NCI-H1105 treated with DMSO at 0.1 percent for 48 hours (cell line): Measurements from ENCODE around the gene PTTG1IP.
"Not testable (repeated sequence)": the region's sequence is repeated elsewhere in the genome, so short reads cannot be mapped to it uniquely, and the experiment has no call there.

Experiments
- DNase-seq: peaks from one replicate; lab custom pipeline; 2025; lab: John Stamatoyannopoulos, UW

The PTTG1IP gene

DNA sequence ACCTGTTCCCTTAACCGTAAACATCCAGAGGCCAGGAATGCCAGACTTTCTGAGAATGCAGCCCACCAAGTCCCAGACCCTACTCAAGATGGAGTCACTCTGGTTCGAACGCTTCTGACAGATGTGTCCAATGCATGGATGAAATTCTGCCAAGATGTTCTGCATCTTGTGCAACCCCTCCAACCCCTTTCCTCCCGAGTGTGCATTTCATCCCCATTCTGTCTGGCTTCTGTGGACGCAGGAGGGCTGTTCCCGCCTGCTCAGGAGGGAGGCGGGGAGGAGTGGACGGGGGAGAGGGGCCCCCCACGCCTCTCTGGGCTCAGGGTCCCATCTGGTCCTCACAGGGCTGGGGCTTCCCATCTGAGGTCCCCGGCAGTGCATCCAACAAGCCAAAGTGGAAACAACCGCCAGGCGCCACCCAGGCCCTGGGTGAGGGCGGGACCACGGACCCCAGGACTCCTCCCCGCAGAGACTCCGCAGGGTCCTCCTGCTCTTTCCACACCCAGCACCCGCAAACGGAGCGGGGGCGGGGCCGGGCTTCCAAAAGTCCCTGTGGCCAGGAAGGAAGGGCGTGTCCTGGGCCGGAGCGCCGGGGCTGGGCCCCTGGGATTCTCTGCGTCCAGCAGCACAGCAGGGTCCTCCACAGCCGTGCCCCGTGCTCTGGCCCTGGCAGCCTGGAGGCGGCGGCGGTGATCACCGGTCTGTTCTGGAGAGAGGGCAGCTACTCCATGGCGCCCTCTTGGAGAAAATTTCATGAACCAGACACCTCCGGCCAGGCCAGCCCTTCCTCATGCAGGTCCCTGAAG lies 27.9 kb downstream of the PTTG1IP start:
- no peak for DNase-seq

DNA sequence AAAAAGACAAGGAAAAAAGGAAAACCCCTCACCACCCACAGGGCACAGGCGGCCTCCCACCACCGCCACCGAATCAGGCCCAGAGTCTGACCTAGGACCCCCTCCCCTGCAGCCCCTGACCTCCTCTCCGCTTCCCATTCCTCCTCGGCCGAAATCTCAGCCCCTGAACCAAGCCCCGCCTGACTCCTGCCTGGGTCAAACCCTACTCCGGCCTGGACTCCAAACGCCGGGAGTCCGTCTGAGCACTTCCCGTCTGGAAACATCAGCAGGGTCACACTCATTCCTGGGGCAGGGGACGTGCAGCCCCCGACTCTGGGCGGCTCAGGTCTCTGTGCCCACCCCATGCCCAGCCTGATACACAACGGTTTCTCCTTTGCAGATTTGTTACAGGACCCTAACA lies 29.2 kb downstream of the PTTG1IP start:
- DNase-seq = no peak

DNA sequence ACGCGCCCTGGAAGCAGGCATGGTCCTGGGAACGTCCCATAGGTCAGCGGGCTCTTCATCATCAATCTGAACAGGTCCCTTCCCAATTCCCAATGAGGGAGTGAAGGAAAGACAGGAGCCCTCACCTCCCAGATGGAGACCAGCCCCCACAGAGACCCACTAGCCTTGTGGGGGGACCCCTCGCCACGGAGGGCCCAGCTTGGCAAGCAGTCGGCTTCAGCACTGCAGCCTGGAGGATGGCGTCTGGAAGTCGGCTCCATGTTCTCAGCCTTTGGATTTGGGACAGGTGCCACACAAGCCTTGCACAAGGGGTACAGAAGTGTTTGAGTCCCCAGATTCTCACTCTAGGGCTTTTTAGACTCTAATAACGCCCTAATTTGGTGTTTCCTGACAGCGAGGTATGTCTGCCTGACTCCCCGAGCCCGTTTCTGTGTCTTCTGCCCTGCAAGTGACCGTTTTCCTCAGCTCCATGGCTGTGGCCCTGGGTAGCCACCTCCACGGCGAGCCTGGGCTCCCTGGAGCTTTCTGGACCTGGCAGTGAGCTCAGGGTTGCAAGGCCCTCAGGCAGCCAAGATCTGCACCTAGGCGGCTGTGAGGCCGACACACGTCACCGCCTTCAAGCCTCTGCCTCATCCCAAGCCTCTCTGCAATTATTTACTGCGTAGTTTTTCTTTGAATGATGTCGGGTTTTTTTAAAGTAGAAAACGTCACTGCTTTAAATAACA lies 30.6 kb downstream of the PTTG1IP start:
- DNase-seq = no peak

DNA sequence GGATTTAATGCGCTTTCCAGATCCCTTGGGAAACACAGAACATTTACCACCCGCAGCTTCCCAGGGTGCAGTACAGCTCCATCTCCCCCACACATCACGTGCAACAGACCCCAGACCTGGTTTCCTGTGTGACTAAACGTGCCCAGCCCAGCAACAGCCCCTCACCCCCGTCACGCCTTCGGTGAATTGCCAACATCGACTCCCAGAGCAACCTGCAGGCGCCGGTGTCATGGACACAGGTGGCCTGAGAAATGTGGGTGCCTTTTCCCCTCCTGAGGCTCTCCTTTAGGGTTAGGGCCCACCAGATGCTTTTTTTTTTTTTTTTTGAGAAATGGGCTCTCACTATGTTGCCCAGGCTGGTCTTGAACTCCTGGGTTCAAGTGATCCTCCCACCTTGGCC lies 31.4 kb downstream of the PTTG1IP start:
- no peak for DNase-seq

DNA sequence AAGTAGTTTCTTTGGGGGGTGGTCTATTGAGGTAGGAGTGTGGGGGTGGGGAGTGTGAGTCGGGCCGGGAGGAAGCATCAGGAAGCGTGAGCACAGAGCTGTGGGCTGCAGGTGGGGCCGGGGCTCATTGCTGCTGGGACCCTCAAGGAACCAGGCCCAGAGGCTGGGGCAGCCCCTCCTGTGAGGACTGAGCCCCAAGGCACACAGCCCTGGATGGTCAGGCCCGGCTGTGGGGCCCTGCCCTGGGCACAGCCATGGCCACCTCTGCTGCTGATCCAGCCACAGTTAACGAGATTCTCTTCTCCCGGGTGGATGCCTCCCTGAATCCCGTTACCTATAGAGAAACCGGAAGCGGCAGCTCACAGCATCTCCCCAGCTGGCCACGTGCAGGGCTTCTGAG lies 32.7 kb downstream of the PTTG1IP start:
- DNase-seq = no peak

DNA sequence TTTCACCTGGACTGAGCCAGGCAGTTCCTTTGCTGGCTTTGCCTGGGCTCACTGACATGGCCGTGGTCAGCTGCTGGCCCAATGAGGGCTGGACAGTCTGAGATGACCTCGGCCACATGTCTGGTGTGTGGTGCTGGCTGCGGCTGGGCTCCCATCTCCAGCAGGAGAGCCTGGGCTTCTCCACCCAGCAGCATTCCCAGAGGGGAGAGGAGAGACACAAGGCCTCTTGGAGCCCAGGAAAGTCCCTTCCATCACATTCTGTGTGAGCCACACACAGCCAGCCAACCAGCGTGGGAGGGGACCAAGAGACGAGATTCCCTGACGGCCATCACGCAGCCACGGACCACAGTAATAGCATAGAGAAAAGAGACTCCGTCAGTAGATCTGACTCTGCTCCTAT lies 34.5 kb downstream of the PTTG1IP start:
- DNase-seq = no peak

DNA sequence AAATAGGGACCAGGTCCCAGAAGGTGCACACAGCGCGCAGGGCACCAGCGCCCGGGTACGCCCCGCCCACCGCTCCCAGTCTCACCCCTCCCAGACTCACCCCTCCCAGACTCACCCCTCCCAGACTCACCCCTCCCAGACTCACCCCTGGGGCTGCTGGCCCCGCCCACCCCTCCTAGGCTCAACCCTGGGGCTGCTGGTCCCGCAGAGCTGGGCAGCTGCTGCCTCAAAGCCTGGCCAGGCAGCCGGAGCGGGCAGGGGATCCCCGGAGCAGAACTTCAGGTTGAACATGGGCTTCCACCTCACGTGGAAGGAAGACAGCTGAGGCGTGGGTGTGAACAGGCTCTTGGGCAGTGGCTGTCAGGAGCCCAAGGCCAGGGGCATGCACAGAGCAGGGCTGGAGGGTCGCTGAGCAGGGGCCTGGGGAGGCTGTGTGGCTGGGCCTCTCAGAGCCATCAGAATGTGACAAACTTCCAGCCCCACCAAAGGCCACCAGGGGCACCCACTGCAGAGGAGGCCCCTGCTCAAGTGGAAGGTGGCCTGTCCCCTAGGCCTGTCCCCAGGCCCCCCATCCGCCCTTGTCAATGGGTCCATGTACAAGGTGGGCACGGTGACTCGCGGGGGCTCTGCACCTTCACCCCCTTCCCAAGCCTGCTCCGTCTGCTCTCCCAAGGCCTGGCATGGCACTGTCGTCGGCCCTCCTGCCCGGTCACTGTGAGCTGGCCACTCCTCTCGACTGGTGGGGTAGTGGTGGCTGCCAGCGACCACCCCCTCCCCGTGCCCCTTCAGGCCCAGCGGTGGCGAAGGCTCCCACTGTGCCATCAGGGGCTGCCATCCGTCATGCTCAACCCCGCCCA lies 35.2 kb downstream of the PTTG1IP start:
- no peak for DNase-seq

DNA sequence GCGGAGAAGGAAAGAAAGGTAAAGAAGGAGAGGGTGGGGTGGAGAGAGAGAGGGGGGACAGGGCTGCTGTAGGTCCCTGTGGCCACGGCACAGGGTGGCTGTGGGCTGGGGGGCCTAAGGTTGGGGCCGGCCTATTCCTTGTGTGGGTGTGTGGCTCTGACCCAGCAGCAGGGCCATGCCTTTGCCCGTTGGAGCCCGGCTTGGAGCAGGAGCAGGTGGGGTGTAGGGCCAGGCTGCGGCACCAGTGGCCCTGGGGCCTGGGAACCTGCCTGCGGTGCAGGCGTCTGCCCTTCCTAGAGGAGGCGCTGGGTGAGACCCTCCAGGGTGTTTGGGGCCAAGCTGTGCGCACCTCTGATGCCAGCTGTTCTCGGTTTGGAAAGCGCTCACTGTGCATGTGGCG lies 36.0 kb downstream of the PTTG1IP start:
- DNase-seq = no peak

DNA sequence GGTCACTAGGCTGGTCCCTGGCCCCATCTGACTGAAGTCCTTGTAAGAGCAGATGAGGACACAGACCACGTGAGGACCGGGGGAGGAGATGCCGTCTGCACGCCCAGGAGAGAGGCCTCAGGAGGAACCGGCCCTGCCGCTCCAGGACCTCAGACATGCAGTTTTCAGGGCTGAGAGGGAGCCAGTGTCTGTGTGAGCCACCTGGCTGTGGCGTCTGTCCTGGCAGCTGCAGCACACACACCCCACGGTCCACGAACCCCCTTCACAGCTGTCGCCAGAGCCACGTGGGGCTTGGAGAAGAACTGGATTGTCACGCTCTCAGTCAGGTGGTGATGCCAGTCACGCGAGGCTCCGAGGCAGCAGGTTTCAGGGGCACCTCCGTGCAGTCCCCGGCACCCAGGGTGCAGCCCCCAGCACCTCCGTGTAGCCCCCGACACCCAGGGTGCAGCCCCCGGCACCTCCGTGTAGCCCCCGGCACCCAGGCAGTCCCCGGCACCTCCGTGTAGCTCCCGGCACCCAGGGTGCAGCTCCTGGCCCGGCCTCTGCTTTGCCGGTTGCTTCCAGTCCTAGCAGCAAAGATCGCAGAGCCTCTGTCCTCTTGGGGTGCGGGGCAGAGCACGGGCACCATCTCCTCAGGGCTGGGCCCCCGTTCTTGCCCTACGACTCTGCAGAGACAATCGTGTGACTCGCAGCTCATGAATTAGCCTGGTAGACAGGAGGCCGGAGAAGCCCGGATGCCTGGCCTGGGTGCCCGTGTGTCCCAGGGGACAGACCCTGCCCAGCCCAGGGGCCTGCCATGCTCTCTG lies 36.6 kb downstream of the PTTG1IP start:
- no peak for DNase-seq

DNA sequence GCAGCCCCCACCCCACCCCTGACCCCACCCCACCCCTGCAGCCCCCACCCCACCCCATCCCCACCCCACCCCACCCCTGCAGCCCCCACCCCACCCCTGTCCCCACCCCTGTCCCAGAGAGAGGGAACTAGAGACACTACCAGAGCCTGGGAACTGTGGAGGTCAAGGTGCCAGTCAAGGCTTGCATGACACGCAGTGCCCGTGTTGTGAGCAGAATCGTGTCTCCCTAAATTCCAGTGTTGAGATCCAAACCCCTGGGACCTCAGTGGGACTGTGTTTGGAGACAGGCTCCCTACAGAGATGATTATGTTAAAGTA lies 37.2 kb downstream of the PTTG1IP start:
- no peak for DNase-seq

DNA sequence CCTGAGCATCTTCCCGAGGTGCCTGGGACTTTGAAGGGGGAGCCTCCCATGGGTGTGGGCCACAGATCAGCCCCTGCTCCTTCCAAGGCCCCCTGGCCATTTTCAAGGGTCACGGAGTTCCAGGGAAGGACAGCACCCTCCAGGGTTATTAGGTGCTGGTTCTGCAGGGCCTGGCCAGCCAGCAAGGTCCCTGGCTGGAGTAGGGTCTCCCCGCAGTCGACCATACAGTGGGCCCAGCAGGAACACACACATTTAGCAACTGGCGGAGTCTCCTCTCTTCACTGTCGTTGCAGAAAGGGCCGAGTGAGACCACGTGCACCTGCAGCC lies 37.9 kb downstream of the PTTG1IP start:
- no peak for DNase-seq

DNA sequence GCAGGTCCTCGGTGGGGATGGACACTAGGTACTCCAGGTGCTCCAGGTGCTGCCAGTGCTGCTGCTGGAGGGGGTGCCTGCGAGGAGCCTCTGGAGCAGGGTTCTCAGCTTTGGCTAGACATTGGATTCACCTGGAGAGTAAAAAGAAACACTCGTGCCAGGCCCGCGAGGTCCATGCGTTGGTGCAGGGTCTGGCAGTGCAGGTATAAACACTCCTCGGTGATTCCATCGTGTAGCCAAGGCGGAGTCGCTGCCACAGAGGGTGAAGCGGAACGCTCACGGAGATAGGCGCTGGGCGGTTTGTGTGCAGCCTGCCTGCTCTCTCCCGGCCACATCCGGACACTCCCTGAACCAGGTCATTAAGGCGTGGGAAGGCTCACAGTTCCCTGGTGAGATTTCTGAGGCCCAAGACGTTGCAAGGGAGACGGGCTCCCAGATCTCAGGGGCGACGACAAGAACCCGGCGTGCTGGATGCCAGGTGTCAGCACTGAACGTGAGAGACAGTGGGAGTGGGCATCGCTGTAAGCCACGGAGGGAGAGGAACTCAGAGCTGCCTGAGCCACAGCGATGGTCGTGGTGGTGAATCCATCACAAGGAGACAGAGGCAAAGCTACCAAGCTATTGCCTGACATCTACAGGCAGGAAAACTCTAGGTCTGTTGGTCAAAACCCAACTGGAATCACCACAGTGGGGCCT lies 38.4 kb downstream of the PTTG1IP start:
- DNase-seq = no peak

DNA sequence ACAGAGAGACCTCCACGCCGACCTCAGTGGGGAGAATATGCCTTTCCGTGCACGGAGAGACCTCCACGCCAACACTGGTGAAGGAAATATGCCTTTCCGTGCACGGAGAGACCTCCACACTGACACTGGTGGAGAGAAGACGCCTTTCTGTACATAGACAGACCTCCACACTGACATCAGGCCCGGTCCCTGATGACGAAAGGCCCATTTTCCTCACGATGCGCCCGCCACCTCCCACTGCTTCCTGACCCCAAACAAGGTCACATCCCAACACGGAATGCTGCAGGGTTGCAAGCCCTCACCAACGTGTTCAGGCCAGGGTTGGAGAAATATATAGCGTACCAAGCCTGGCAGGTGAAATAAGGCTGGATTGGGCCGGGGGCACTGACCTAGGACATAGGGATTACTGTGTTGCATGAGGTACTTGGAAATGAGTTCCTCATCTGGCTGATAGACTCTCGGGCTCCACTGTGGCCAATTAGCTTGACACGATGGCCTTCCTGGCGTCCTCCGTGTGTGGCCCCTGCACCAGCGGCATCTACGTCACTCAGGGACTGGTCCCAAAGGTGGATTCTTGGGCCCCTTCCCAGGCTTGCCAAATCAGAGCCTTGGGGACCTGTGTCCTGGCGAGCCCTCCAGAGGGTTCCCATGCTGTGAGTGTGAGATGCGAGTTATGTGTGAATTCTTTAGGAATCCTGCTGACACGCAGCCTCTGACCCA lies 39.1 kb downstream of the PTTG1IP start:
- no peak for DNase-seq

DNA sequence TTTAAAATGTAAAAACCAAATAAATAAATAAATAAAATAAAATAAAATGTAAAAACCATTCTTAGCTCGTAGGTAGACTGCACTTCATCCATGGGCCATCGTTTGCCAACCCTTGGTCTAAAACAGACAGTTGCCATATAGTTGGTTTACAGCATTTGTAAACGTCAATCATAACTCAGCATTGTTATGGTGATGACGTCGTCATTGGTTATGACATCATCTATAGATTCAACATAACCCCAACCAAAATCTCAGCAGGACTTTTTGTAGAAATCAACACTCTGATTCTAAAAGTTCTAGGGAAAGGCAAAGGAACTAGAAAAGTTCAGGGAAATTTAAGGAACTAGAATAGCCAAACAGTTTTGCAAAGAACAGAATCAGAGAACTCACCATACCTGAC lies 39.8 kb downstream of the PTTG1IP start:
- no peak for DNase-seq

DNA sequence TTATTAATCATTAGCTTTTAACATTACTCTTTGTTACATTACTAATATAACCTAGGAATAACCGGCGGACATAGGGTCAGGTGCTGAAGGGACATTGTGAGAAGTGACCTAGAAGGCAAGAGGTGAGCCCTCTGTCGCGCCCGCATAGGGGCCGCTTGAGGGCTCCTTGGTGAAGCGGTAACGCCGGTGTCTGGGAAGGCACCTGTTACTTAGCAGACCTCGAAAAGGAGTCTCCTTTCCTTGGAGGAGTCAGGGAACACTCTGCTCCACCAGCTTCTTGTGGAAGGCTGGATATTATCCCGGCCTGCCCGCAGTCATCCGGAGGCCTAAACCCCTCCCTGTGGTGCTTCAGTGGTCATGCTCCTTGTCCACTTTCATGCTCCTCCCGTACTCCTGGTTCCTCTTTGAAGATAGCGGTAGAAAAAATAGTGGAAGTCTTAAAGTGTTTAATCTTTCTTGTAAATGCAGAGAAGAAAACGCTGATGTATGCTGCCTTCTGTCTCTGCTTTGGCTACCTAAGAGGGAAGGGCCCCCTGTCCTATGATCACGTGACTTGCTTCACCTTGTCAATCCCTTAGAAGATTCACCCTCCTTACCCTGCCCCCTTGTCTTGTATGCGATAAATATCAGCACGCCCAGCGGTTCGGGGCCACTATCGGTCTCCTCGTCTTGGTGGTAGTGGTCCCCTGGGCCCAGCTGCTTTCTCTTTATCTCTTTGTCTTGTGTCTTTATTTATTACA lies 40.8 kb downstream of the PTTG1IP start:
- not testable (repeated sequence) for DNase-seq

DNA sequence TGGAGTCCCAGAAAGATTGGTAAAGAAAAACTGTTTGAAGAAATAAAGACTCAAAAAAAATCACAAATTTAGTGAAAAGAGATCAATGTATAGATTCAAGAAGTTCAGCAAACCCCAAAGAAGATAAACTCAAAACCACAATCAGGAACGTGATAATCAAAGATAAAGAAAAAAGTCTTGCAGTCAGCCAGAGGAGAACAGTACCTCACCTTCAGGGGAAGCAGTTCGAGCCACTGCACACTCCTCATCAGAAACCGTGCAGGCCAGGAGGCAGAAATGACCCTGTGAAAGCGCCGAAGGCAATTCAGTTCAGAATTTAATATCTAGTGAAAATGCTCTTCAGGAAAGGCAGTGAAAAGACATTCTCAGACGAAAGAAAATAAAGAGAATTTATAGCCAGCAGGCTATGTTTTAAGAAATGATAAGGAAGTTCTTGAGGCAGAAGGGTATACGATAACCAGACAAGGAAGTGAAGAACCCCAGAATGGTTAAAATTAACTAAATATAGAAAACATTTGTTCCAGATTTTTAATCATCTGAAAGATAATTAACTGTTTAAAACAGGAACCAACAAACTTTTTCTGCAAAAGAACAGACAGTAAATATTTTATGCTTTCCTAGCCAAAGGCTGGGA lies 42.1 kb downstream of the PTTG1IP start:
- DNase-seq = no peak

DNA sequence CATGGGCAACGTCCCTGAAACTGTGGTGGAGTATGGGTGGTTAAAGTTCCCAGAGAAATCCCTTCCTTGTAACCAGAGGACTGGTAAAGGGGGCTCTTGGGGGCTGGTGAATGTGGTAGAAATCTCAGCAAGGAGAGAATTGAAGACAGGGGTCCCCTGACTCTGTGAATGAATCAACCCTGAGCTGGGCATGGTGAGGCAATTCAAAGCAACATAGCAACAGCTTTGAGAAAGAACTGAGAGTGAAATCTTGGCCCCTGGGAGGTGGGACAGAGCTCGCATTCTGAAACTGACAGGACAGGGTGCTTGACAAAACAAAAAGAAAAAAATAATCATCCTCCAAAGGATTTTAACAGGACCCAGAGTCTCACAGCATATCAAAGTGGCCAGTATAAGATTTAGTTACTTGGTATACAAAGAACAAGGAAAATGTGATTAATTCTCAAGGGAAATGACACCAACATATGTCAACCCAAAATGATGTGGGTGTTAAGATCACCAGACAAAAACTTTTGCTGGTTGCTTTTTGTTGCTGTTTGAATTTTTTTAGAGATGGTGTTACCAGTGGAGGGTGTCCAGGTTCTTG lies 43.9 kb downstream of the PTTG1IP start:
- no peak for DNase-seq

DNA sequence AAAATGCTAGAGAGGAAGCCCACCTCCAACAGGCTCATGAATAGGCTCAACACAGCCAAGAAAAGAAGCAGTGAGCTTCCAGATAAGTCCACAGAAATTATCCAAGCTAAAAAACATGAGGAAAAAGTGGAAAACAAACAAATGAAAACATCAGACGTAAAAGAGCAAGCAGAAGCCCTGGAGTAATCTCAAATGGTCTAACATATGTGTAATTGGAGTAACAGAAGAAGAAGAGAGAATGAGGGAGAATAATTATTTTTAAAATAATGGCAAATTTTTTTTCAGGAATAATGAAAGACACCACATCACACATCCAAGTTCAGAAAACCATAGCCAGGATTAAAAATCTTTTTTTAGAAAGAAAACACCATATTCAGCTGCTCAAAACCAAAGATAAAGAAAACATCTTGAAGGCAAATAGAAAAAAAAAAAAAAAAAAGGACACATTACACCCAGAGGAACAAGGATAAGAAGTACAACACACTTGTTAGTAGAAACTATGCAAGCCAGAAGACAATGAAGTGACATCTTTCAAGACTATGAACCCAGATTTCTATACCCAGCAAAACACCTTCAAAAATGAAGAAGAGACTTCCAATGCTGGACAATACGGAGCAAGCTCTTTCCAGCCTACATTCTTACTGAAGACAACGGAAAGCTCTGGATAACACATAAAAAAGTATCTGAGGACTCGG lies 45.0 kb downstream of the PTTG1IP start:
- no peak for DNase-seq

DNA sequence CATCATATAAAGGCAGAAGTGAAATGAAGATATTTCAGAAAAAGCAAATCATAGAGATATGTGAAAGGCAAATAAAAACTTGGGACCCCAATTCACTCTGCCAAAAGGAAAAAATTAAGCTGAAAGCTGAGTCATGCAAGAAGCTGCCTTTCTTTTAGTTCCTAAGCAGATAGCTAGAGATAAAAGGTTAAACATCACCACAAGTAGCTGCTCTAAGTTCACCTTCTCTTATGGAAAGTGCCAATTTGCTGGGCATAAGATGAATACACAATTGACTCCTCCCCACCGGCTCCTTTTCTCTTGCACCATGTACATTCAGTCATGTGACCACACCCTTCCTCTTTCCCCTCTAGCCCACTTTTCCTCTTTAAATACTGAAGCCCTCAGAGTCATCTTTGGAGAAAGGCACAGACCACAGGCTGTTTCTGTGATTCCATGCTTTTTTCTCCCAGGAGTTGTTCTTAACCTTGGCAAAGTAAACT lies 50.3 kb downstream of the PTTG1IP start:
- no peak for DNase-seq
